ENCODE data around the gene LY6G6F. TPM values are rescaled to one million over a fixed set of nuclear protein-coding genes. Genes with fewer than 3 reads are reported as not detected.

LY6G6F gene, protein sequence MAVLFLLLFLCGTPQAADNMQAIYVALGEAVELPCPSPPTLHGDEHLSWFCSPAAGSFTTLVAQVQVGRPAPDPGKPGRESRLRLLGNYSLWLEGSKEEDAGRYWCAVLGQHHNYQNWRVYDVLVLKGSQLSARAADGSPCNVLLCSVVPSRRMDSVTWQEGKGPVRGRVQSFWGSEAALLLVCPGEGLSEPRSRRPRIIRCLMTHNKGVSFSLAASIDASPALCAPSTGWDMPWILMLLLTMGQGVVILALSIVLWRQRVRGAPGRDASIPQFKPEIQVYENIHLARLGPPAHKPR
- total RNA-seq (2022; extraction: Qiagen RNA extraction): not detected in 5 replicates

DNA sequence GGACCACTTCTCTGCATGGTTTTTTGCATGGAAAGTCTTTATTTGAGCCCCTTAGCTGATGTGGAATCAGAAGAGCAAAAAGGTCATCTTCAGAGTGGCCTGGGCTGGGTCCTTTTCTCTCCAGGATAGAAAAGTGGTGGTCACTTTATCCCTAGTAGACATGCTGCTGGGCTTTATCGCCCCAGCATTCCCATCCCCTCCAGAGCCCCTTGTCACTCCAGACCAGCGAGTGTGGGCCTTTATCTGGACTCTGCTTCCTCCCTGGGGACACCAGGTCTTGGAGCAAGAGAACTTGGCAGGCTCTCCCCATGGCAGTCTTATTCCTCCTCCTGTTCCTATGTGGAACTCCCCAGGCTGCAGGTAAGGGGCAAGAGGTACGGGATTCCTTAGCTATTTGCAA lies at the start of gene LY6G6F:
Gene LY6G6F, plus strand, starts transcription at position 268 of the 400 bp plus-strand sequence. Its CDS starts 41 bp downstream, at position 309.

DNA sequence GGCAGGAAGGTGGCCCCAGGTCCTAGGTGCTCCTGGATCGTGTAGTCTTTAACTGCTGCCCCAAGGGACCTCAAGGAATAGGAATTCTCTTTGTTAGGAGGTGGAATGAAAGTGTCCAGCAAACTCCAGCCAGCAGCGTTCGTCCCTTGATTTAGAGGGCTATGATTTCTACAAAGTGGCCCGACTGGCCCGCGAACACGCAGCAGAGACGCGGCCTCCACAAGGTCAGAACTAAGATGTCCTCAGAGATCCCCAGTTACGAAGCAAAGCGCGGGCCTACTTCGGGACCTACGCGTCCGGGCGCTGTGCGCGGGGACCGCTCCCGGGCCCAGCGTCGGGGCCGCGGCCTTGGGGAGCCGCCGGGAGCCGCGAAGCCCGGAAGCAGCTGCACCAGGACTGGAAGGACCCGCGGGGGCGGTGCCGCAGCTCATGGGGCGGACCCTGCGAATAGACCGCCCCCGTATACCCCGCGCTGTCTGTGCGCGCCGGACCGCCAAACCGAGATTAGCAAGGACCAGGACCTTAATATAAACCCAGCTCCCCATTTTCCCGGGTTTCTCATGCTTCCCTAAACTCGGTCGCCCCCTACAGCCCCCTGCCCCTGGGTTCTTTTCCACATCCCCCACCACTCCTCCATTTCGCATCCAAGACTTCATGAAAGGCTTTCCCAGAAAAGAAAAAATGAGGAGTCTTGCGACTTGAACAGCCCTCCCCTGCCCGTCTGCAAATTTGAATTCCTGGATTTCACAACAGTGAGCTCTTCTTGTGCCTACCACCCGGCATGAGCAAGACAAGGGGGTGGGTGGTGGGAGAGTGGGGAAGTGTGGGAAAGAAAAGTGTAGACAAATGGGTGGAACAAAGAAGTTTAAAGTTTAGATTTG lies 46.0 kb upstream of the LY6G6F start, which contains the start of gene C6orf47:
Gene C6orf47, minus strand, starts transcription at position 398 of the 881 bp plus-strand sequence. CDS start 831 bp downstream, outside the sequence.

DNA sequence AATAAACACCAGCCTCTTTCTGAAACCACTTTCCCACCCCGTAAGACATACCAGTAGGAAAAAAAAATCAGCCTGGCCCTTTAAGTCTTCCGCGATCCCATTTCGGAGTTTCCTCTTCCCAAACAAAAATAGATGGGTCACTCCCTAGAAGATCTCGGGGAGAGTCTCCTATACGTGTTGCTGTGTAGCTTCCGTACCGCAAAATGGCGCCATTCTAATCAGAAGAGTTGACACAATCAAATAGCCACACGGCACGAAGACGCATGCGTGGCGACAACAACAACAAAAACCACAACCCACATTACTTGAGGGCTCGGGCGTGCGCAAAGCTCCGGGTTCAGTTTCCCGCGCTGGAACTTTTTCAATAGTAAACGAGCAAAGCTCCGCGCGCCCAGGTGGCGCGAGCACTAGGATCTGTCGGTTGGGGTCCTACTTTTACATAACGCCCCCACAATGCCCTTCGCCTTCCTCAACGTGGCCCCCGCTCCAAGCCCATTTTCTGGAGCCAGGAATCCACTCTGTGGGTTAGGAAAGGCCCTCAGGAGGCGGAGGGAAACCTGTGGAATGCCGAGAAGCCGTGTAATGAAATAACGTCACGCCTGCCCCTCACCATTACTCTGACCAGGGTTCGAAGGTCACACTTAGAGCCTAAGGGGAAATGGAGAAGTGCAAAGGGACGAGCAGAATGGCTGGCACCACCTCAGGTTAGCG lies 41.7 kb upstream of the LY6G6F start, which contains the start of gene GPANK1:
Gene GPANK1, minus strand, starts transcription at position 208 of the 711 bp plus-strand sequence. CDS start 519 bp downstream, outside the sequence.

DNA sequence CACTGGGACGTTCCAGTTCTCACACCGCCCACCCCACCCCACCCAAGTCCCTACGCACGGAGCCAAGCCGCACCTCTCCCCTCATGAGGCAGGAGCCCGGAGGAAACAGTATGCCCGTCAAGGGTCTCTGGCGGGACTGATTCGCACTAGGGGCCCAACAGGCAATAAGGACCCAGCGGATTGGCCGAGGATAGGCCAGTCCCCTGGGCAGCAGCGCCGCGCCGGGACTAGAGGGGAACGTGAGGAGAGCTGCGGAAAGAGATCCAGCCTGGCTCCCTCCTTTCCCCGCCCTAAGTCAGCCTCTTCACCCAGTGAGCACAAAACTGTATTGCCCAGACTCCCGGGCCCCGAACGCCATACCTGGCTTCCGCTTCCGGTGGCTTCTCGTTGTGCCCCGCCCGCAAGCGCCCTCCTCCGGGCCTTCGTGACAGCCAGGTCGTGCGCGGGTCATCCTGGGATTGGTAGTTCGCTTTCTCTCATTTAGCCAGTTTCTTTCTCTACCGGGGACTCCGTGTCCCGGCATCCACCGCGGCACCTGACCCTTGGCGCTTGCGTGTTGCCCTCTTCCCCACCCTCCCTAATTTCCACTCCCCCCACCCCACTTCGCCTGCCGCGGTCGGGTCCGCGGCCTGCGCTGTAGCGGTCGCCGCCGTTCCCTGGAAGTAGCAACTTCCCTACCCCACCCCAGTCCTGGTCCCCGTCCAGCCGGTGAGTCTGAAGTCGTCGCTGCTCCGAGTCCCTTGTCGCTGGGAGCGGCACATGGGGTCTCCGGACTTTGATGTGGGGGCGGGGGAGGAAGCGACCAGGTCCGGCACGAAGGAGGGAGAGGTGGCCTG lies 40.9 kb upstream of the LY6G6F start, which contains the start of gene CSNK2B:
Gene CSNK2B, plus strand, starts transcription at position 580 of the 836 bp plus-strand sequence. CDS start 752 bp downstream, outside the sequence.

DNA sequence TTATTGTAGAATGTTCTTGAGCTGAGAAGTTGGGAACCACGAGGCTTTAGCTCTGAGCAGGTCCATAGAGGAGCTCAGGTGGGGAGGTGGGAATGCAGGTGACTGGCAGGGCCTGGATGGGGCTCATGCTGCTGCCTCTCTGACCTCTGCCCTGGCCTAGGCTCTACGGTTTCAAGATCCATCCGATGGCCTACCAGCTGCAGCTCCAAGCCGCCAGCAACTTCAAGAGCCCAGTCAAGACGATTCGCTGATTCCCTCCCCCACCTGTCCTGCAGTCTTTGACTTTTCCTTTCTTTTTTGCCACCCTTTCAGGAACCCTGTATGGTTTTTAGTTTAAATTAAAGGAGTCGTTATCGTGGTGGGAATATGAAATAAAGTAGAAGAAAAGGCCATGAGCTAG lies 37.0 kb upstream of the LY6G6F start, which contains the start of gene LY6G5B:
Gene LY6G5B, plus strand, starts transcription at position 301 of the 400 bp plus-strand sequence. CDS start 975 bp downstream, outside the sequence.

DNA sequence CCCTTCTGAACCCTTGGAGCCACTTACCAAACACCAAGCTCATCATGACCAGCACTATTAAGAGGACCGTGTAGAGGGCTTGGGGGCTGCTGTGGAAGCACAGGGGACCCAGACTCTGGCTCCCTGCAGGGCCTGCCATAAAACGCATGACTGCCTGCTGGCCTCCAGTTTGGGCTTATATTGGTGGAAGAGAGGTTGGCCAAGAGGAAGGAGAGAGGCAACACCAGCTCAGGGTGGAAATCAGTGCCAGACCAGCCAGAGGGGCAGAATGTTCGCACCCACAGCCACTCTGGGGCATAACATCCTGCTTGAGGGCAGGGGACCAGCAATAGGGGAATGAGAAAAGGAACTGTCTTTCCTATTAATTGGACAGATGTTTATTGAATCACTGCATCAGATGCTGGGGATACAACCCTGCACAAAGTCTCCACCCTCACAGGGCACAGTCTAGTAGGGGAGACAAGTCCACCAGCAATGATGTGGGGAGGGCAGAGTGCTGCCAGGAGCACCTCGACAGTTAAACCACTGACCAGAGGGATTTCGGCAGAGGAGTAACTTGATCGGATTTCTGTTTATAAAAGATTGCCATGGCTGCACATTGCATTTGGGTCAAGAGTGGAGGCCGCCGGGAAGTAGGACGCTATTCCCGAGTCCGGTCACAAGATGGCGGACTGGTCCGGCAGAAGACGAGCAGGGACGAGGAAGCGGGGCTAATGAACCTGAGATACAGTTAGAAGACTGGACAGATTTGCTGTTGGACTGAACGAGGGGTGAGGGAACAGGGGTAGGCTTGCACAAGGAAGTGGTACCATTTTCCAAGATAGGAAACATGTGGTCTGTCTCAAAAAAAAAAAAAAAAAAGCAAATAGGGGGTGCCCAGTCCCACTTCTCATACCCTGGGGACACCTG lies 26.2 kb upstream of the LY6G6F start, which contains the start of gene LY6G5C:
Gene LY6G5C, minus strand, starts transcription at position 842 of the 909 bp plus-strand sequence. Its CDS starts 694 bp downstream, at position 148.

DNA sequence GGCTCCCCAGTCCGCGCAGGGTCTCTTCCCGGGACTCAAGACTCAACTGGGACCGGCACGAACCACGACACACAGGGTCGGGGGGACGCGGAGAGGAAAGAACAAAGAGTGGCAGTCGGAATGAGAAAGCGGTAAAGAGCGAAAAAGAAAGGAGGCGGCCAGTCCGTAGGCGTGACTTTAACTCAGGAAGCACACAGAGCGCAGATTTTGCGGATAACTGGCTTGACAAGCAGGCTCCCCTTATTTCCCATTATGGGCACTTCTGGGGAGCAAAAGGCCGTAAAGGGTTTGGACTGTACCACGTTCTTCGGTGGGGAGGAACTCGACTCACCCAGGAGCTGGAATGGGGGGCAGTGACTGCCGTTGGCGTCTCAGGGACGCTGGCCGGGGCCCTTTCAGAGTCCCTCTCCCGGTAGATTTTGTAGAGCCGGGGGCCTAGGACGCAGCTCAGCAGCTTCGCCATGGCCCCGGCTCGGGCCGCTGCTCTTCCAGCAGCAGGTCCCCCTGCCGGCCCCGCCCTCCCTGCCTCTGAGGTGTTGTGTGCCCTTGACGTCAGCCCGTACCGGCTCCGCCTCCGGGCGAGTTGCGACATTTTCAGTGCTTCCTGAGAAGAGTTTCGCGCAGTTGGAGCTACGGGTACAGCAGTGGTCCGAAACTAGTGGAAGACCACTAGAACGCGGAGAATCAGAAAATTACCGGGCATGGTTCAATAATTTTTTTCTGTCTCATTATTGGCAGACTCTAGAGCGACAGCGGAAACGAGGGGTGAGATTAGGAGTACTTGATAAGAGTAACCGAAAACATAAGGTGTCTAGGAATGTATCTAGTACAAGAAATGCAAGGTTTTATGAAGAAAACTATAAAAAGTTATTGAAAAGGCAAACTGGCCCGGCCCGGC lies 3.6 kb upstream of the LY6G6F start, which contains the start of gene ABHD16A:
Gene ABHD16A, minus strand, starts transcription at position 506 of the 898 bp plus-strand sequence. Its CDS starts 43 bp downstream, at position 463.

DNA sequence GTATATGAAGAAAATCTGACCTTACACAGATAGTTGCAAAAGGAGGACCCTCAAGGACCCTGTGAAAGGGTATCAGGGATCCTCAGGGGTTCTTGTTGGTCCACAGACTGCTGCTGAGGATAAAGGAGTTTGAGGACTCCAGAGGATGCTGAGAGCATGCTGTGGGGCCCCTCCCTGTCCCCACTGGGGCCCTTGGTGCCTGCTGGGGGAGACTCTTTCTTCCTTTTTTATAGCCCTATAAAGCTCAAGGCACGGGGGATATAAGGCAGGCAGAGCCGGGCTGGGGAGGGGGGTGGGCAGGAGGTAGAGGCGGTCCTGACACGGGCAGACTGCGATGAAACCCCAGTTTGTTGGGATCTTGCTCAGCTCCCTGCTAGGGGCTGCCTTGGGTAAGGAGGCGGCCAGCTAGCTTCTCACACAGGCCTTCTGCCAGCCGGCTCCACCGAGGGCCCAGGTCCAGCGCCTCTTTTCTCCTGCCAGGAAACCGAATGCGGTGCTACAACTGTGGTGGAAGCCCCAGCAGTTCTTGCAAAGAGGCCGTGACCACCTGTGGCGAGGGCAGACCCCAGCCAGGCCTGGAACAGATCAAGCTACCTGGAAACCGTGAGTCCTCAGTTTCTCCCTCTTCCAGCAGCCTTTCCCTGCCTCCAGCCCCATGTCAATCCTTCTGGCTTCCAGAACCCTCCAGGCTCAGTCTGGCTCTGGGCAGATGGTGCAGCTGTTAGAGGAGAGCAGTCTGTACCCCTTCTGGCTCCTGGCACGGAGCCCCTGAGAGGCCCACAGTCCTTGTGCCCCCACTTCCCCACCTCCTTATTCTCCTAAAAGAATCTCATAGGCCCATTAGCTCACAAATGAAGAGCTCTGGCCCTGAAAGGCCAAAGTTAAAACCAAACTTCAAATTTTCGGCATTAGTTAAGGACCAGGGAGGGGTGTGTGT lies 8.6 kb downstream of the LY6G6F start, which contains the start of gene LY6G6D:
Gene LY6G6D, plus strand, starts transcription at position 327 of the 937 bp plus-strand sequence. Its CDS starts 8 bp downstream, at position 335.

DNA sequence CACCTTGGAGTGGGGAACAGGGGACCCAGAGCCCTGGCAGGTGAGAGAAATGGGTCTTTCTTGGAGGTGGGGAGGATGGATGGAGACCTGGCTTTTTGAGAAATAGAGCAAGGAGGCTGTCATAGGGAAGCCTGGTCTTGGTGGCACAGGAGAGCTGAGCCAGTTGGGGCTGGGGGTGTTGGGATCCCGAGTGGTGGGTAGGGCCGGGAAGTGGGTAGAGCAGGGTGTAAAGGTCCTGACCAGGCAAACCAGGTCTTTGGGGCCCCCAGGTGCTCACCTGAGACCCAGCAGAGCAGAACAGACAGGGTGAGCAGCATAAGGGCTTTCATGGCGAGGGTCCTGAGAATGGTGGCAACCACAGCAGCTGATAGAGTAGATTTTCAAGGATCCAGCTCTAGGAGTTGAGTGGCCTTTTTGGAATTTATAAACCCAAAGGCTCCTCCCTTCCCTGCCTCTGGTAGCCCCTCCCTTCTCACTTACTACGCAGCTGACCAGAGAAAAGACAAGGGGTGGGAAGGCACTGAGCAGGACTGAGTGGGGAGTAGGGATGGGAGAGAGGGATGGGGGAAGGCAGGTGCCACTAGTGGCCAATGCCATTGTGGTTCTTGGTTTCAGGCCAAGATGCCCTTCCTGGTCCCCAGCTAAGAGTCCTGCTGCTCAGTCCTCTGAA lies 14.8 kb downstream of the LY6G6F start, which contains the start of gene LY6G6C:
Gene LY6G6C, minus strand, starts transcription at position 396 of the 670 bp plus-strand sequence. Its CDS starts 67 bp downstream, at position 329.

DNA sequence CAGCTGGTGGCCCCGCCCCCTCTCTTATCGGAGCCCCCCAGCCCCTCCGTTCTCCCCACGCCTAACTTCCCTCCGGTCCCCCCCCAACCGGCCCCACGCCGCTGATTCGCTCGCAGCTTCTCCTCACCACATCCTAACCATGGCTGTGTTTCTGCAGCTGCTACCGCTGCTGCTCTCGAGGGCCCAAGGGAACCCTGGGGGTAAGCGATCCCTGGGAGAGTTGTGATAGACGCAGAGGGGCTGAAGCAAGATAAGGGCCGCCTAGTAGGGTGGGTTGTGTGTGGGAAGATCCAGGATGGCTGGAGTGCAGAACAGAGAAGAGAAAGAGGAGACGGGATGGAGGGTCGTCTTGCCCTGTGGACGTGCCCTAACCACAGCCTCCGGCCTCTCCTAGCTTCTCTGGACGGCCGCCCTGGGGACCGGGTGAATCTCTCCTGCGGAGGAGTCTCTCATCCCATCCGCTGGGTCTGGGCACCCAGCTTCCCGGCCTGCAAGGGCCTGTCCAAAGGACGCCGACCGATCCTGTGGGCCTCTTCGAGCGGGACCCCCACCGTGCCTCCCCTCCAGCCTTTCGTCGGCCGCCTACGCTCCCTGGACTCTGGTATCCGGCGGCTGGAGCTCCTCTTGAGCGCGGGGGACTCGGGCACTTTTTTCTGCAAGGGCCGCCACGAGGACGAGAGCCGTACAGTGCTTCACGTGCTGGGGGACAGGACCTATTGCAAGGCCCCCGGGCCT lies 16.7 kb downstream of the LY6G6F start, which contains the start of gene MPIG6B:
Gene MPIG6B, plus strand, starts transcription at position 129 of the 735 bp plus-strand sequence. Its CDS starts 11 bp downstream, at position 140.

DNA sequence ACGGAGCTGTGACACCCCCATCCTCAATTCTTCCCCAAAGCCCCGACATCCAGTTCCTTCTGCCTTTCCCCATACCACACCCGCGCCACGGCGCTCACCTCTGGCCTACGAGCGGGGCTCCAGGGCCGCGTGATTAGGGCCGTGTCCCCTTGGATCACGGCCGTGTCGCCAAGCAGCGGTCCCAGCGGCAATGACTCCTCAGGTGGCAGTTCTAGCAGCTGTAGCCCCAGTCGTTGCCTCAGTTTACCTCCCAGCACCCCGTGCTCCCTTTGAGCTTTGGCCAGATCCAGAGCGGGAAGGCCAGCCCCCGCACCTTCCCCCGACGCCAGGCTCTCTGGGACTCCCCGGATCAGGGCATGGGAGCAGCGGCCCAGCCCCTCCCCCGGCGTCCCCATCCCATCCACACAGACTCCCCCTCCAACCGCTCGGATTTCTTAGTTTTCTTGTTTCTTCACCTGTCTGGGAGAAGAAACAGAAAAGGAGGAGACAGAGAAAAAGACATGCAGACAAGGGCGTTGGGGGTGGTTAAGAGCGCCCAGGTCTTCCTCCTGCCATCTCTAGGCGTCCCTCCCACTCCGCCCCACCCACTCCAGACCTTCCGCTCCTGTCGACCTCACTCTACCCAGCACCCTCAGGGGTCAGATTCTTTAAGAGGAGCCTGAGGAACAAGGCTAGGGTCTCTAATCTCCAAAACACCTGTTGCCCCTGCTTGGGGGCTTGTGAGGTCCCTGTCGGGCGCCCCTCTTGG lies 22.3 kb downstream of the LY6G6F start, which contains the start of gene DDAH2:
Gene DDAH2, minus strand, starts transcription at position 533 of the 748 bp plus-strand sequence. Its CDS starts 138 bp downstream, at position 395.

DNA sequence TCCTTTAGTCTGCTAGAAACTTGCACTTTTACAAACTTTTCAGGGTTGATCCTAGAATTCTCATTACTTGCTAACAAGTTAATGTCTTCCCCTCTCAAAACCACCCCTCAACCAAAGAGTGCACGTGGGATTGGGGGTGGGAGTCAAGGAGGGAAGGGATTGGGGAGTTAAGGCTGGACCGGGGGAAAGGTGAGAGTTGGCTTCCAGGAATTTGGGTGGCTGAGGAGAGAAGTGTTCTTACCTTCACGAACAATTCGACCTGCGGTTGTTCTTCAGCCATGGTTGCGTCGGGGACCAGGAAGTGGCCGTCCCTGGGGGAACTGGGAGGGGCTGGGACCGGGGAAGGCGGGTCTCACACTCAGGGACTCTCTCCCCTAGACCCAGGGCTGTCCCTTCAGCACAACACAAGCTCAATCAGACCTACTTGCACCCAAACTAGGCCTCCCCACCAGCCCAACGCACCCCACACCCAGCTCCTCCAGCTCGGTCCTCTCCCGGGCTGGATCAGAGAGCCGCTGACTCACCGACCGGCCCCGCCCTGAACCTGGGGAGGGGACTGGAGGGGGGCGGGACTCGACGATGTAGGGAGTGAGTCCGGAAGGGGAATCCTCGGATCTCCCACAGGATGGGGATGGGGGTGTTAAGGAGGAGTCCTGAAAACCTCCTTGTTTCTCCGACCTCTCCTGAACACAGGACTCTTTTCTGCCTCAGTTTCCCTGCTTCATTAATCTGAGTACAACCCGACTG lies 29.5 kb downstream of the LY6G6F start, which contains the start of gene CLIC1:
Gene CLIC1, minus strand, starts transcription at position 510 of the 747 bp plus-strand sequence. Its CDS starts 230 bp downstream, at position 280.

DNA sequence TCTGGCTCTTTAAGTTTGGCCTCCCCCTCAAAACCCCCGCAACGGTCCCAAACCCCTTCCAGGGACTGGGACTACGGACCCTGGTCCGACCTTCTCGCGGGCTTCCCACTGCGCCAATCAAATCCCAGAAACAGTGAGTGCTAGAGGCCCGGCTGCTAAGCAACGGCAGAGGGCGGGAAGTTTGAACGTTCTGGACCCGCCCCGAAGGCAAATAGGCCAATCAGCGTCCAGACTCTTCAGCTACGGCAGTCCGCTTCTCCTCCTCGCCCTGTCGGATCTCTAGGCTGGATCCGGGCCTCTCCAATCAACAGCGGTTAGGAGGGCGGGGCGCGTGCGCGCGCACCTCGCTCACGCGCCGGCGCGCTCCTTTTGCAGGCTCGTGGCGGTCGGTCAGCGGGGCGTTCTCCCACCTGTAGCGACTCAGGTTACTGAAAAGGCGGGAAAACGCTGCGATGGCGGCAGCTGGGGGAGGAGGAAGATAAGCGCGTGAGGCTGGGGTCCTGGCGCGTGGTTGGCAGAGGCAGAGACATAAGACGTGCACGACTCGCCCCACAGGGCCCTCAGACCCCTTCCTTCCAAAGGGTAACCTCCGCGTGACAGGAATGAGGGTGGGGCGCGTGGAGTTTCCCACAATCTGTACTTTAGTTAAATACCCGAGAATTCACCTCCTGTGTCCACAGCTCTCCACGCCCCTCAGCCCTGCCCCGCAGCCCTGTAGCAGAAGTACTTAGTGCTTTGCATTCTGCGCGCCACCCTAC lies 33.2 kb downstream of the LY6G6F start, which contains the start of gene MSH5:
Gene MSH5, plus strand, starts transcription at position 367 of the 758 bp plus-strand sequence. CDS start 462 bp downstream, outside the sequence.

Measured in A549 treated with dexamethasone at 1 μM for 4 hours (cell line).